Activated CD4-positive, CD25-positive, alpha-beta regulatory T cell treated with anti-CD3 and anti-CD28 coated beads, Interleukin-2, amount 50 U/mL, for 16 hours (primary cell): ENCODE data around the gene SNAP29.
"Not testable (repeated sequence)": the region's sequence is repeated elsewhere in the genome, so short reads cannot be mapped to it uniquely, and the experiment has no call there.

ENCODE experiments used
- DNase-seq: peaks from one replicate; pipeline ENCODE4 v3.0.0-alpha.2; 2020; ENCODE audit warnings: low read depth, low spot score

SNAP29 gene

DNA sequence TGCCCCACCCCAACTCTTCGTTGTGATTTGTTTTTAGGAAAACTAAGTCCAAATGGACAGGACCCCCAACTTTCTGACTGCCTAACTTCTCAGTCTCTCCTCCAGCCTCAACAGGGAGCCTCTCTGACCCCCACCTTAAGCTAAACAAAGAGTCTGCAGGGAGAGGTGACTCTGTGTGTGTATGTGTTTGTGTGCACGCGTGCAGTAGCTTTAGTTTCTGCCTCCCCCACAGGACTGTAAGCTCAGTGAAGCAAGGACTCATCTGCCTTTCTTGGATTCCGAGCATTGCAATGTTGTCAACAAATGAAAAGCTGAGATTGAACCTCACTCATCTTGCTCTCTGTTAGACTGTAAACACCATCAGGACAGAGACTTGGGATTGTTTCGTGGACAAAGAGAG, 7.9 kb downstream of the SNAP29 start:
- DNase-seq, result no peak

- DNase-seq, result no peak
Observed at GRCh38 chr22:20867179-20868024, 8.6 kb downstream of the SNAP29 start.

- DNase-seq, result no peak
Observed at GRCh38 chr22:20868025-20868962, 9.5 kb downstream of the SNAP29 start.

DNA sequence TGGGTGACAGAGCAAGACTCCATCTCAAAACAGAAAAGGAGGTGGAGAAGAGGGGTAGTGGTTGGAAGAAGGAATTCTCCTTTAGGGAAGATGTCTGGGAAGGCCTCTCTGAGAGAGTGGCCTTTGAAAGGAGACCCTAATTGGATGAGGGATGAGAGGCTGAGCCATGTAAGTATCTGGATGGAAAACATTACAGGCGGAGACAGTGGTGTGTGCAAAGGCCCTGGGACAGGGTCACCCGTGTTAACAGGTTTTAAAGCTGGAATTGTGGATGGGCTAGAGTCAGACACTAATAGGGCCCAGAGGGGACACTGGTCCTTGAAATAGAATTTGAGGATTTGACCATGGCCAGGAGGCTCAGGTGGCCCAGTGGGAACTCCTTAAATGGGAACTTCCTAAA, 10.4 kb downstream of the SNAP29 start:
- no peak for DNase-seq

GRCh38 chr22:20873214-20873613, 14.4 kb downstream of the SNAP29 start:
- no peak for DNase-seq

GRCh38 chr22:20875296-20875695, 16.5 kb downstream of the SNAP29 start:
- no peak for DNase-seq

DNA sequence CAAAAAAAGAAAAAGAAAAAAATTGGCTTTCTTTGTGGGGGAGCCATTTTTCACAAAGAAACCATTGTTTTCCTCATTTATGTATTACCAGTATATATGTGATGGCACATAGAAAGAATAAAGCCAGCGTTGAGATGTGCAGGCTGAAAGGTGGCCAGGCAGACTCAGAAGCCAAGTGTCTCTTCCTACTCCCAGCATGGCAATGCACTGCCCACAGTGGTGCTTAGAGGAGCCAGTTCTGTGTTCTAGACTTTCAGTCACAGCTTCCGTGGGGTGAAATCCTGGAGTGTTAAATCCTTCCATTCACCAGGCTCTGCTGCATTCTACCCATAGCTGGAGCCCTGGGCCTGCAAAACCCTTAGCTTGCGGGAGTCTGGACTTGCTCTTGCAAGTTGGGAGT, 18.9 kb downstream of the SNAP29 start:
- no peak for DNase-seq

DNA sequence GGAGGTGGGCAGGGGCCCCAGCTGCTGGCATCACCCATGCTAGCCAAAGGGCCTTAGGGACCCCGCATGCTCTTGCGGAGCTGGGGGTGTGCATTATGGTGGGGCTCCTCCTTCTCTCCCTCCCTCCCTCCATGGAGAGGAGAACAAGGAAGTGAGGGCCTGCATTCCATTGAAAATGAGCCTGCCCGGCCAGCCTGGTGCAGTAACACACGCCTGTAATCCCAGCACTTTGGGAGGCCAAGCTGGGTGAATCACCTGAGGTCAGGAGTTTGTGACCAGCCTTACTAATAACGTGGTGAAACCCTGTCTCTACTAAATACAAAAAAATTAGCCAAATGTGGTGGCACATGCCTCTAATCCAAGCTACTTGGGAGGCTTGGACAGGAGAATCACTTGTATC, 22.4 kb downstream of the SNAP29 start:
- no peak for DNase-seq

GRCh38 chr22:20881869-20882815, 23.3 kb downstream of the SNAP29 start:
- no peak for DNase-seq

- DNase-seq, result no peak
Observed at GRCh38 chr22:20882855-20883254, 24.0 kb downstream of the SNAP29 start.

DNA sequence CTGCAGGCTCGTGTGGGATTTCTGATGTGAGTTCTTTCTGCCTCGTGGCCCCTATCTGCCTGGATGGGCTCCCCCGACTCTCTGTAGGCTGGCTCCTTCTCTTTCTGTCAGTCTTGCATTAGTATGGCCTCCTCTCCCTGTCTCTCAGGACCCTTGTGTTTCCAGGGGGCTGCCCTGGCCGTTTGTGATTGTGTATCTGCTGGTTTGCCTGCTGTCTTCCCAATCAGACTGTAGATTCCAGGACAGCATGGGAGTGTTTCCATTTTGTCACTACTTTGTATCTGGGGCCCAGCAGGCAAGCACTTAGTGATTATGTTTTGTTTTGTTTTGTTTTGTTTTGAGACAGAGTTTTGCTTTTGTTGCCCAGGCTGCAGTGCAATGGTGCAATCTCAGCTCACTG, 25.6 kb downstream of the SNAP29 start:
- no peak for DNase-seq

GRCh38 chr22:20885017-20885556, 26.3 kb downstream of the SNAP29 start:
- no peak for DNase-seq

DNA sequence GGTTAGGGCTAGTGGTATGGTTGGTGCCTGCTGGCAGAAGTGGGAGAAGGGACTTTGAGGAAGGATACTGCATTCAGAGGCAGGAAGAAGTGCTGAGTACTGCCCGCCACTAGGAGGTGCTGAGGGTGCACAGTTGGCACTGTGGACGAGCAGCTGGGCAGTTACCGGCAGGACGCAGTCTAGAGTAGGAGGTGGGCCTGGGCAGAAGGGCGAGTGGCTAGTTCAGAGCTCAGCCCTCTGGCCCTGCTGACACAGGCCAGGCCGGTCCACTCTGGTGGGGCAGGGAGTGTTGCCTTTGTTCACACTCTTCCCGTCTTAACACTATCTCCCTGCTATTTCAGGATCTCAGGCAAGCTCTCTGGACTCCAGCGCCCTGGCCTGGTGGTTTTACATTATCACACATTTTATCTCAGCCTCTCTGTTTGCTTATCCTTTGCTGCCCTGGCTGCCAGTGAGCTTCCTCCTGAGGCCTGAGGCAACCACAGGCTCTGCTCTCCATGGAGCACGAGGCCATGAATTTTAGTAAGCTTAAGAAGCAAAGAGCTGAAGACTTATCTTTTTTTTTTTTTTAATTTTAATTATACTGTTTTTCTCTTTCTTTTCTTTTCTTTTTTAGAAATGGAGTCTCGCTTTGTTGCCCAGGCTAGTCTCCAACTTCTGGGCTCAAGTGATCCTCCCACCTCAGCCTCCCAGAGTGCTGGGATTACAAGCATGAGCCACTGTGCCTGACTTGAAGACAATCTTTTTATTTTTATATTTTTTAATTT, 26.9 kb downstream of the SNAP29 start:
- no peak for DNase-seq

GRCh38 chr22:20887375-20887774, 28.6 kb downstream of the SNAP29 start:
- no peak for DNase-seq

DNA sequence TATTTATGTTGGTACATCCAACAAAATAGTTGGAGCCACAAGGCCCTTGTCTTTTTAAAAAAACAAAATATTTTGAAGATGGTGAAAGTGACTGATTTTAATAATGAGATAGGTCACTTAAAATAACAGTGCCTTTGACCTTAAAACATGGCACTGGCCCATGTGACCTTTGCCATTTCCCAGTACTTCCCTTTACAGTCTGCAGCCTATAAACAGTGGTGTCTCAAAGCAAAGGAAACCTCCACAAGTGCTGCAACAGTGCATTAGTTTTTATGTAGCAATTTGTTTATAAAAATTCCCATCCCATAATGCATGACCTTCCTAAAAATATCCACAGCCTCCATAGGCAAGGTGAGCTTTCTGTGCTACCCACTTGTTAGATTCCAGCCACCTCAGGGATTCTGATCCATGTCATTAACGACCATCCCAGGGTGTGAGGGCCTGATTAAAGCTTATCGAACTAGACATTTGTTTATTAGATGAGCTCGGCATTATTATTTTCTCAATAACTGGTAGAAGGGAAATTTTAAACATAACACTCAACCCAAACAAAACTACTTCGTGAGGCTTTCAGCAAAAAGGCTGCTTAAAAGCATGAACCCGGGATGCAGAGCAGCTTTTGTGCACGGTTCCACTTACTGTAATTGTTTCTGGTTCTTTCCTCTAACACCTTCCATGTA, 30.4 kb downstream of the SNAP29 start:
- no peak for DNase-seq

GRCh38 chr22:20889904-20890540, 31.2 kb downstream of the SNAP29 start:
- DNase-seq, result no peak

- no peak for DNase-seq
Observed at GRCh38 chr22:20890975-20891374, 32.2 kb downstream of the SNAP29 start.

- not testable (repeated sequence) for DNase-seq
Observed at GRCh38 chr22:20897737-20898136, 38.9 kb downstream of the SNAP29 start.

- no peak for DNase-seq
Observed at GRCh38 chr22:20899827-20900423, 41.1 kb downstream of the SNAP29 start.
